ENCODE measurements around the gene DNASE2. TPM values are rescaled to one million over a fixed set of nuclear protein-coding genes. Genes with fewer than 3 reads are reported as not detected.
A peak's percentile ranks its signal among the peaks of the same experiment; 100 is the strongest.

DNASE2 gene
- polyA plus RNA-seq, 2 donors: 7.8 to 15.9 TPM

DNA sequence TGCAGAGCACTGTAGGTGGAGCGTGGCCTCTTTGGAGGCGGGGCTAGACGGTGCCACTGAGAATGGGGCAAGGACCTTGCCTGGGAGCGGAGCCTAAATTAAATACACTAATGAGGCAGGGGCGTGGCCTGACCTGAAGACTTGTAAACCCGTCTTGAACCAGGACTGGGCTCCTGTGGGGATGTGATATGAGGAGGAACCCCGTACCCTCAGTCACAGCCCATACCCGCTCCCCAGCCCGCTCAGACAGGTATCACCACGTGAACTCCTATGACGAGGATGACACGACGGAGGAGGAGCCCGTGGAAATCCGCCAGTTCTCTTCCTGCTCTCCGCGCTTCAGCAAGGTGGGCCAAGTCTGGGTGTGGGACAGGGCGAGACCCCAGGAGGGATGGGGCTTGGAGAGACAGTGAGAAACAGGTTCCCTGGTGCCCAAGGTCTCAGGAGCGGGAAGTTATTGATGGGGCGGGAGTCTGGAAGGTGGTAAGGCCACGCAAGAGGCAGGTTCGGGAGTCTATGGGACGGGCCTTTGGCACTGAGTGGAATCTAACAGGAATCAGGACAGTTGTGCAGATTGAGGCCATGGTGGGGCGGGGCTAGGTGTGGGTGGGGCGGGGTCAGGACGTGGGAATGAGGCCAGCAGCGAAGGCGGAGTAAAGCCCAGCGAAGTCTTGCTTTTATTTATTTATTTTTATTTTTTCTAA is 14.7 kb downstream of the DNASE2 start:
- H3K9me3 ChIP-seq (ENCODE audit: control insufficient read depth in 2 of 2, insufficient read depth in 1 of 2, low read depth in 1 of 2, low read length in 1 of 2): no peaks in the 10 kb centered on the region
- H3K4me3 ChIP-seq (ENCODE audit: low read depth in 1 of 2, low read length in 2 of 2): no peak overlapping the region
- no peak overlapping the region for H3K27ac ChIP-seq (ENCODE audit: low read depth in 2 of 2, low read length in 1 of 2)
- H3K27me3 ChIP-seq (ENCODE audit: control insufficient read depth in 1 of 2, insufficient read depth in 2 of 2, low read length in 2 of 2): no peaks in the 10 kb centered on the region
- H3K36me3 ChIP-seq (ENCODE audit: control insufficient read depth in 2 of 2, insufficient read depth in 2 of 2, low read length in 1 of 2): no peaks in the 10 kb centered on the region
- H3K4me1 ChIP-seq (ENCODE audit: control insufficient read depth in 2 of 2, insufficient read depth in 2 of 2, low read length in 1 of 2): peaks cover 5 to 6% of the 10 kb centered on the region in 2 donors
- 81 to 82% methylated on average over 29 of the region's 29 CpGs for WGBS, 2 donors

DNA sequence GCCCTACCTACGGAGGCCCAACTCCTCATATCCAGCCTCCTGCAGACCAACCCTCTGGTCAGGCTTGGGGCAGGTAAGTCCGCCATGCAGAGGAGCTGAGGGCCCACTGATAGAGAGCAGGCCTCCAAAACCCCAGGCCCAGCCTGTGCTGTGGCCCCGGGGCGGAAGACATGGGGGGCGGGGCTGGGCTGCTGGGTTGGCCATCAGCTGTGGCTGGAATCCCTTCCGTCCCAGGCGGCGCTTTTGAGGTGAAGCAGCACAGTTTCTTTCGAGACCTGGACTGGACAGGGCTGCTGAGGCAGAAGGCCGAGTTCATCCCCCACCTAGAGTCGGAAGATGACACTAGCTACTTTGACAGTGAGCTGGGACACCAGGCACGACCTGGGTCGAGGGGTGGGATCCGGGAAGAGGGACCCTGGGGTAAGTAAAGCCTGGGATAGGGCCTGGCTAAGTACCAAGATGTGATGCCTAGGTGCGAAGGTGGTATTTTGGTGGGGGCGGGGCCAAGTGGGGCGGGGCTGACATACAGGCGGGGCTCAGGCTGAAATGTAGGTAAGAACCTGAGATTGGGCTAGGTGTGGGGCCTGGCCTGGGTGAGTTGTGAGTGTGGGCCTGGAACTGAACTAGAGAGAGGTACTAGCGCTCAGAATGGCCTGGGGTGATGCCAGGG is 15.4 kb downstream of the DNASE2 start:
- Histone ChIP-seq H3K4me3 (ENCODE audit: low read depth in 1 of 2, low read length in 2 of 2) (no peak overlapping the region), H3K9me3 (ENCODE audit: control insufficient read depth in 2 of 2, insufficient read depth in 1 of 2, low read depth in 1 of 2, low read length in 1 of 2) (no peaks in the 10 kb centered on the region)
- 85 to 86% methylated on average over 19 of the region's 19 CpGs for WGBS, 2 donors

DNA sequence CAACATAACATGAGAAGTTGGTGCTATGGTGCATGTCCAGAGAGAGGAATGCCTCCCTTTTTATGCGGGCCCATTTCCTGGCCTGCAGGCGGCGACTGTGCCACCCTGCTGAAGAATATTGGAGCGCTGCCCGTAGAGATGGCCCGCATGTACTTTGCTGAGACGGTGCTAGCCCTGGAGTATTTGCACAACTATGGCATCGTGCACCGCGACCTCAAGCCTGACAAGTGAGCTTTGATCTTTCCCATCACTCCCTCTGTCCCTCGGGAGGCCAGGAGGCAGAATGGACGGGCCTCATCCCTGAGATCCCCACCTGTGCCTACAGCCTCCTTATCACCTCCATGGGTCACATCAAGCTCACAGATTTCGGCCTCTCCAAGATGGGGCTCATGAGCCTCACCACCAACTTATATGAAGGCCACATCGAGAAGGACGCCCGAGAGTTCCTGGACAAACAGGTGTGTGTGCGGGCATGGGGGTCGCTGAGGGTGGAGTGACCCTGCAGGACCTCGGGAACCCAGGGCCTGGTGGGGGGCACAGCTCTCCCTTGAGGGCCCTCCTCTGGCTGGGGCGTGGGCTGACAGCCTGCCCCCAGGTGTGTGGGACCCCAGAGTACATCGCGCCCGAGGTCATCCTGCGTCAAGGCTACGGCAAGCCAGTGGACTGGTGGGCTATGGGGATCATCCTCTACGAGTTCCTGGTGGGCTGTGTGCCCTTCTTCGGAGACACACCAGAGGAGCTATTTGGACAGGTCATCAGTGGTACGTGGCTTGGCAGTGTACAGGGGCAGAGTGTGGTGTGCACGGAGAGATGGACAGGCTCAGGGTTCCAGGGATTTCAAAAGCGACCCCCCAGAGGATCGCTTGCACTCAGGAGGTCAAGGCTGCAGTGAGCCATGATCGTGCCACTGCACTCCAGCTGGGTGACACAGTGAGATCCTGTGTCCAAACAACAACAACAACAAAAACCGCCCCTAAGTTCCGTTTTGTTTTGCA is 16.2 kb downstream of the DNASE2 start:
- 85 to 86% methylated on average over 34 of the region's 34 CpGs for WGBS, 2 donors
- H3K4me3 ChIP-seq (ENCODE audit: low read depth in 1 of 2, low read length in 2 of 2): no peak overlapping the region
- H3K36me3 ChIP-seq (ENCODE audit: control insufficient read depth in 2 of 2, insufficient read depth in 2 of 2, low read length in 1 of 2): no peaks in the 10 kb centered on the region
- peaks cover 5 to 6% of the 10 kb centered on the region in 2 donors for H3K4me1 ChIP-seq (ENCODE audit: control insufficient read depth in 2 of 2, insufficient read depth in 2 of 2, low read length in 1 of 2)
- no peak overlapping the region for H3K27ac ChIP-seq (ENCODE audit: low read depth in 2 of 2, low read length in 1 of 2)
- H3K27me3 ChIP-seq (ENCODE audit: control insufficient read depth in 1 of 2, insufficient read depth in 2 of 2, low read length in 2 of 2): no peaks in the 10 kb centered on the region
- H3K9me3 ChIP-seq (ENCODE audit: control insufficient read depth in 2 of 2, insufficient read depth in 1 of 2, low read depth in 1 of 2, low read length in 1 of 2): no peaks in the 10 kb centered on the region

More for the DNA sequence above, 15.4 kb downstream of the DNASE2 start:
- Histone ChIP-seq H3K36me3 (ENCODE audit: control insufficient read depth in 2 of 2, insufficient read depth in 2 of 2, low read length in 1 of 2) (no peaks in the 10 kb centered on the region), H3K27me3 (ENCODE audit: control insufficient read depth in 1 of 2, insufficient read depth in 2 of 2, low read length in 2 of 2) (no peaks in the 10 kb centered on the region), H3K27ac (ENCODE audit: low read depth in 2 of 2, low read length in 1 of 2) (no peak overlapping the region), H3K4me1 (ENCODE audit: control insufficient read depth in 2 of 2, insufficient read depth in 2 of 2, low read length in 1 of 2) (peaks cover 5 to 6% of the 10 kb centered on the region in 2 donors)

DNA sequence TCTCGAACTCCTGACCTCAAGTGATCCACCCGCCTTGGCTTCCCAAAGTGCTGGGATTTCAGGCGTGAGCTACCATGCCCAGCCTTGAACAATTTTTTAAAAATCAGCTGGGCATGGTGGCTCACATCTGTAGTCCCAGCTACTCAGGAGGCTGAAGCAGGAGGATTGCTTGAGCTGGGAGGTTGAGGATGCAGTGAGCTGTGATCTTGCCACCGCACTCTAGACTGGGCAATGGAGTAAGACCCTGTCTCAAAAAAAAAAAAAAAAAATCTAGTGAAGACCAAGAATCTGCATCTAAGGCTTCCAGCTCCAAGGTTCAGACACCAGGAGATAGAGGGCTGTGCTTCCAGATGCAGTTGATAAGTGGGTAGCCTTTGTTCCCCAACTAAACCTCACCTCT is 17.1 kb downstream of the DNASE2 start:
- 93 to 95% methylated on average over 4 of the region's 4 CpGs for WGBS, 2 donors
- Histone ChIP-seq H3K4me3 (ENCODE audit: low read depth in 1 of 2, low read length in 2 of 2) (no peak overlapping the region), H3K27me3 (ENCODE audit: control insufficient read depth in 1 of 2, insufficient read depth in 2 of 2, low read length in 2 of 2) (no peaks in the 10 kb centered on the region), H3K27ac (ENCODE audit: low read depth in 2 of 2, low read length in 1 of 2) (no peak overlapping the region), H3K9me3 (ENCODE audit: control insufficient read depth in 2 of 2, insufficient read depth in 1 of 2, low read depth in 1 of 2, low read length in 1 of 2) (no peaks in the 10 kb centered on the region), H3K36me3 (ENCODE audit: control insufficient read depth in 2 of 2, insufficient read depth in 2 of 2, low read length in 1 of 2) (no peaks in the 10 kb centered on the region), H3K4me1 (ENCODE audit: control insufficient read depth in 2 of 2, insufficient read depth in 2 of 2, low read length in 1 of 2) (peaks cover 5 to 6% of the 10 kb centered on the region in 2 donors)

DNA sequence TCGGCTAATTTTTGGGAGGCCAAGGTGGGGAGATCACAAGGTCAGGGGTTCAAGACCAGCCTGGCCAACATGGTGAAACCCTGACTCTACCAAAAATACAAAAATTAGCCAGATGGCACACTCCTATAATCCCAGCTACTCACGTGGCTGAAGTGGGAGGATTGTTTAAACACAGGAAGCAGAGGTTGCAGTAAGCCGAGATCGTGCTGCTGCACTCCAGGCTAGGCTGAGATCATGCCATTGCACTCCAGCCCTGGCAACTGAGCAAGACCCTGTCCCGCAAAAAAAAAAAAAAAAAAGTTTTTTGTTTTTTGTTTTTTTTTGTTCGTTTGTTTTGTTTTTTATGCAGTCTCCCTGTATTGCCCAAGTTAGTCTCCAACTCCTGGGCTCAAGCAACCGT is 21.7 kb downstream of the DNASE2 start:
- H3K27ac ChIP-seq (ENCODE audit: low read depth in 2 of 2, low read length in 1 of 2): no peak overlapping the region
- H3K36me3 ChIP-seq (ENCODE audit: control insufficient read depth in 2 of 2, insufficient read depth in 2 of 2, low read length in 1 of 2): no peaks in the 10 kb centered on the region
- WGBS, 2 donors: 59 to 63% methylated on average over 7 of the region's 7 CpGs
- peaks cover 0 to 4% of the 10 kb centered on the region in 2 donors for H3K9me3 ChIP-seq (ENCODE audit: control insufficient read depth in 2 of 2, insufficient read depth in 1 of 2, low read depth in 1 of 2, low read length in 1 of 2)
- no peak overlapping the region for H3K4me3 ChIP-seq (ENCODE audit: low read depth in 1 of 2, low read length in 2 of 2)
- peaks cover 0 to 2% of the 10 kb centered on the region in 2 donors for H3K27me3 ChIP-seq (ENCODE audit: control insufficient read depth in 1 of 2, insufficient read depth in 2 of 2, low read length in 2 of 2)
- H3K4me1 ChIP-seq (ENCODE audit: control insufficient read depth in 2 of 2, insufficient read depth in 2 of 2, low read length in 1 of 2): no peaks in the 10 kb centered on the region

DNA sequence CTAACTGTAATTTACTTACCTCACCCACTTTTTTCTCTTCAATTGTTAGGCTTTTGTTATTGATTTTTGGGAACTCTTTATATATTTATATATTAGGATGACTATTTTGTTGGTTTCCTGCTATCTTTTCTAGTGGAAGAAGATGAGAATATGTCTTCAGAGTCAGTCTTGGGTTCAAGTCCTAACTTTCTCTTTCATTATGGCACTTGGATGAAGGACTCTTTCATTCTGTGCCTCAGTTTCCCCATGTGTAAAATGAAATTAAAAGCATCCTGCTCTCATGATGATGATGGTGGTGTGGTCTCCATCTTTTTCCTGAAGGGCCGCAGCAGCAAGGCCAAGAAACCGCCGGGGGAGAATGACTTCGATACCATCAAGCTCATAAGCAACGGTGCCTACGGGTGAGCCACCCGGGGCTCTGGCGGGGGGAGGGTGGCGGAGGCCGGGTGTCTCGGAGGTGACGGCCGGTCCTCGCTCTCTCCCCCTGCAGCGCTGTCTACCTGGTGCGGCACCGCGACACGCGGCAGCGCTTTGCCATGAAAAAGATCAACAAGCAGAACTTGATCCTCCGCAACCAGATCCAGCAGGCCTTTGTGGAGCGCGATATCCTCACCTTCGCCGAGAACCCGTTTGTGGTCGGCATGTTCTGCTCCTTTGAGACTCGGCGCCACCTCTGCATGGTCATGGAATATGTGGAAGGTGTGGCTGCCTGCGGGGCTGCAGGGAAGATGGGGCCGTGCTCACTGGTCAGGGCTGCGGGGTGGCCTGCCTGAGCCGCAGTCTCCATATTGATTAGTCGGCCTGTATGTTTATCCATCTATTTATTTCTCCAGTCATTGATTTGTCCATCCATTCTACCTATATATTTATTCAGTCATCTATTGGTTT is 23.0 kb downstream of the DNASE2 start:
- Histone ChIP-seq H3K4me1 (ENCODE audit: control insufficient read depth in 2 of 2, insufficient read depth in 2 of 2, low read length in 1 of 2) (no peaks in the 10 kb centered on the region), H3K4me3 (ENCODE audit: low read depth in 1 of 2, low read length in 2 of 2) (no peak overlapping the region), H3K27me3 (ENCODE audit: control insufficient read depth in 1 of 2, insufficient read depth in 2 of 2, low read length in 2 of 2) (peaks cover 0 to 2% of the 10 kb centered on the region in 2 donors), H3K36me3 (ENCODE audit: control insufficient read depth in 2 of 2, insufficient read depth in 2 of 2, low read length in 1 of 2) (no peaks in the 10 kb centered on the region), H3K9me3 (ENCODE audit: control insufficient read depth in 2 of 2, insufficient read depth in 1 of 2, low read depth in 1 of 2, low read length in 1 of 2) (peaks cover 0 to 4% of the 10 kb centered on the region in 2 donors), H3K27ac (ENCODE audit: low read depth in 2 of 2, low read length in 1 of 2) (no peak overlapping the region)
- WGBS, 2 donors: 94 to 95% methylated on average over 35 of the region's 35 CpGs

DNA sequence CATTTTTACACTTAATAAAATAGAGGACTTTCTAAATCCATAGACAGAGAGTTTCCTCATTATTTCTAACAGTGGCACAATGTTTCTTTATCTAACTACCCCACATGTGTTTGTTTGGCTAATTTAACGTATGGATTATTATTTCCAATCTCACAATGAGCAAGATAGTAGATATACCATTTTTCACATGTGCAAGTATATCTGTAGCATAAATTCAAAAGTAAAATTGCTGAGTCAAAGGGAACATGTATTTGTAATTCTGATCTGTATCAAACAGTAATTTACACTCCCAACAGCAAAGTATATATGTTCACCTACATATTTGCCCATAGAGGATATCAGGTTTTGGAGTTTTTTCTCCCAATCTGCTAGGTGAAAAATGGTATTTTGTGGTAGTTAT is 24.6 kb downstream of the DNASE2 start:
- Histone ChIP-seq H3K36me3 (ENCODE audit: control insufficient read depth in 2 of 2, insufficient read depth in 2 of 2, low read length in 1 of 2) (no peaks in the 10 kb centered on the region), H3K4me3 (ENCODE audit: low read depth in 1 of 2, low read length in 2 of 2) (no peak overlapping the region), H3K27me3 (ENCODE audit: control insufficient read depth in 1 of 2, insufficient read depth in 2 of 2, low read length in 2 of 2) (peaks cover 0 to 2% of the 10 kb centered on the region in 2 donors), H3K4me1 (ENCODE audit: control insufficient read depth in 2 of 2, insufficient read depth in 2 of 2, low read length in 1 of 2) (no peaks in the 10 kb centered on the region), H3K27ac (ENCODE audit: low read depth in 2 of 2, low read length in 1 of 2) (no peak overlapping the region), H3K9me3 (ENCODE audit: control insufficient read depth in 2 of 2, insufficient read depth in 1 of 2, low read depth in 1 of 2, low read length in 1 of 2) (peaks cover 0 to 4% of the 10 kb centered on the region in 2 donors)
- WGBS, 2 donors: 76 to 79% methylated on average over 1 of the region's 1 CpG

DNA sequence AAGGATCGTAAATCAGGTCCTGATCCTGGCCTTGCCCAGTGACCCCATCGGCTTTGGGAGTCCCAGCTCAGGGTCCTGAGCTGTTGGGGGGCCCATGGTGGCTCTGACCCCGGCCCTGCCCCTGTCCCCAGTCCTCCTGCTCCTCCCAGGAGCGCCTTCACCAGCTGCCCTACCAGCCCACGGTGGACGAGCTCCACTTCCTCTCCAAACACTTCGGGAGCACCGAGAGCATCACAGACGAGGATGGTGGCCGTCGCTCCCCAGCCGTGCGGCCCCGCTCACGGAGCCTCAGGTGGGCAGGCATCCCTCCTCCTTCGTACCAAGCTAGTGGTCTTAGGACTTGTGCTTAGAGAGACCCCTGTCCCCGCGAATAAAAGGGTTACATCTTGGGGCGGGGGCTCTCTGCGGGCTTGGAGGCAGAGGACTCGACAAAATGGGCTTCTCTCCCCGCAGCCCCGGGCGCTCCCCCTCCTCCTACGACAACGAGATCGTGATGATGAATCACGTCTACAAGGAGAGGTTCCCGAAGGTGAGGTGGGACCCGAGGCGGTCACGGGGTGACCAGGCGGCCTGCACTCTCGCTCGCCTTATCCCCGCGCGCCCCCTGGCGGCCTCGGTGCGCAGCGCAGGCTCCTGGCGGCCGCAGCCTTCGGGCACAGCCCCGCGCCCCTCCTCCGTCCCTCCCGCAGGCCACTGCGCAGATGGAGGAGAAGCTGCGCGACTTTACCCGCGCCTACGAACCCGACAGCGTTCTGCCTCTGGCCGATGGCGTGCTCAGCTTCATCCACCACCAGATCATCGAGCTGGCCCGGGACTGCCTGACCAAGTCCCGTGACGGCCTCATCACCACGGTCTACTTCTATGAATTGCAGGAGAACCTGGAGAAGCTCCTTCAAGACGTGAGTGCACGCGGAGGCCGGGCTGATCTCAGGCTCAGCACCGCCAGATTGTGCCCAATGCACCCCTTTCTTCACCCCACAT is 33.8 kb downstream of the DNASE2 start:
- Histone ChIP-seq H3K36me3 (ENCODE audit: control insufficient read depth in 2 of 2, insufficient read depth in 2 of 2, low read length in 1 of 2) (no peaks in the 10 kb centered on the region), H3K9me3 (ENCODE audit: control insufficient read depth in 2 of 2, insufficient read depth in 1 of 2, low read depth in 1 of 2, low read length in 1 of 2) (no peaks in the 10 kb centered on the region), H3K27ac (ENCODE audit: low read depth in 2 of 2, low read length in 1 of 2) (no peak overlapping the region), H3K4me3 (ENCODE audit: low read depth in 1 of 2, low read length in 2 of 2) (peak overlapping the region; percentile 6 to 30), H3K4me1 (ENCODE audit: control insufficient read depth in 2 of 2, insufficient read depth in 2 of 2, low read length in 1 of 2) (peaks cover 2 to 3% of the 10 kb centered on the region in 2 donors), H3K27me3 (ENCODE audit: control insufficient read depth in 1 of 2, insufficient read depth in 2 of 2, low read length in 2 of 2) (no peaks in the 10 kb centered on the region)
- WGBS, 2 donors: 11 to 12% methylated on average over 66 to 69 of the region's 69 CpGs

Measured in esophagus (tissue), 2 donors.